Small intestine (tissue), 7 donors: ENCODE measurements around the gene NUP35. TPM values are rescaled to one million over a fixed set of nuclear protein-coding genes. Genes with fewer than 3 reads are reported as not detected.

Experiments
- DNase-seq, 2 donors: peaks; one replicate each; pipeline versions ENCODE4 v3.0.0 to v3.0.0-alpha.2; 2013
- FAIRE-seq: peaks from 2 replicates; lab custom pipeline; 2012; peaks lifted over from hg19 to GRCh38; lab: Jason Lieb, UNC
- H3K27ac ChIP-seq, 3 donors: one replicate each; pipeline ENCODE4 v1.5.1; 2013; ENCODE audit warnings: low read length in 2 of 3, mild to moderate bottlenecking in 2 of 3, control low read depth in 1 of 3, inconsistent platforms in 1 of 3, low read depth in 1 of 3, moderate library complexity in 1 of 3
- H3K27me3 ChIP-seq, 3 donors: one replicate each; pipeline ENCODE4 v1.6.1; 2013; ENCODE audit warnings: low read length in 3 of 3, inconsistent platforms in 1 of 3; ENCODE audit not compliant: control insufficient read depth in 3 of 3, insufficient read depth in 3 of 3
- H3K36me3 ChIP-seq, 3 donors: one replicate each; pipeline ENCODE4 v1.6.1; 2013; ENCODE audit warnings: low read length in 3 of 3, inconsistent platforms in 1 of 3, low read depth in 1 of 3, mild to moderate bottlenecking in 1 of 3, moderate library complexity in 1 of 3; ENCODE audit not compliant: control insufficient read depth in 3 of 3, insufficient read depth in 2 of 3
- H3K4me1 ChIP-seq, 3 donors: one replicate each; pipeline ENCODE4 v1.6.1; 2013; ENCODE audit warnings: low read length in 2 of 3, inconsistent platforms in 1 of 3, low read depth in 1 of 3, mild to moderate bottlenecking in 1 of 3, moderate library complexity in 1 of 3; ENCODE audit not compliant: control insufficient read depth in 3 of 3, insufficient read depth in 2 of 3
- H3K4me3 ChIP-seq, 3 donors: one replicate each; pipeline ENCODE4 v1.5.1; 2013; ENCODE audit warnings: low read length in 3 of 3, control low read depth in 1 of 3, inconsistent platforms in 1 of 3, low read depth in 1 of 3, mild to moderate bottlenecking in 1 of 3, moderate library complexity in 1 of 3
- H3K9me3 ChIP-seq, 2 donors: one replicate each; pipeline ENCODE4 v1.6.1; 2013; ENCODE audit warnings: low read depth in 1 of 2, low read length in 1 of 2; ENCODE audit not compliant: control insufficient read depth in 2 of 2, insufficient read depth in 1 of 2
- whole genome bisulfite sequencing, 3 donors: extraction: QIAGEN DNeasy Blood & Tissue Kit; methylation state at CpG; one replicate each; pipeline ENCODE4 v1.1.7; 2013; 5-methylcytosine and 5-hydroxymethylcytosine counted together
- polyA plus RNA-seq, 4 donors: library from polyadenylated mRNA; stranded (reverse) in 3 of 4; unstranded in 1 of 4; fragments of 200-250 nt in 3 of 4; fragments of 120-200 nt in 1 of 4; gene quantifications; one replicate each; pipeline versions ENCODE4 v1.2.1 to v1.2.3, GENCODE V29; 2013
- donor health status: healthy with polysubstance abuse.
- donor health status: control.
- donor health status: control.
- donor health status: Bipolar disorder and iron deficiency.
- donor health status: healthy.

Gene NUP35
- polyA plus RNA-seq, 4 donors: 7.0 to 24.8 (median 9.9) TPM

- no peak for FAIRE-seq
- Histone ChIP-seq H3K4me1 (no peaks in the 10 kb centered on the region), H3K27me3 (no peaks in the 10 kb centered on the region), H3K27ac (no peak overlapping the region), H3K36me3 (no peaks in the 10 kb centered on the region), H3K9me3 (no peaks in the 10 kb centered on the region), H3K4me3 (no peak overlapping the region)
- 91 to 100% (median 95%) methylated on average over 1 of the region's 1 CpG for WGBS, 3 donors
- no peak for DNase-seq
Measured at GRCh38 chr2:183195998-183196409, 71.8 kb downstream of the NUP35 start.

GRCh38 chr2:183204397-183204796, 80.2 kb downstream of the NUP35 start:
- no peak for DNase-seq
- H3K9me3 ChIP-seq: no peaks in the 10 kb centered on the region
- WGBS, 3 donors: 92 to 100% (median 100%) methylated on average over 1 of the region's 1 CpG
- no peaks in the 10 kb centered on the region for H3K27me3 ChIP-seq
- FAIRE-seq: no peak
- no peak overlapping the region for H3K27ac ChIP-seq
- H3K36me3 ChIP-seq: no peaks in the 10 kb centered on the region
- H3K4me3 ChIP-seq: no peak overlapping the region
- H3K4me1 ChIP-seq: no peaks in the 10 kb centered on the region

- H3K27ac ChIP-seq: no peak overlapping the region
- FAIRE-seq (no peak), DNase-seq (no peak)
- no peak overlapping the region for H3K4me3 ChIP-seq
- H3K36me3 ChIP-seq: no peaks in the 10 kb centered on the region
- H3K27me3 ChIP-seq: no peaks in the 10 kb centered on the region
- no peaks in the 10 kb centered on the region for H3K4me1 ChIP-seq
- 87 to 96% (median 95%) methylated on average over 1 of the region's 1 CpG for WGBS, 3 donors
- H3K9me3 ChIP-seq: no peaks in the 10 kb centered on the region
Measured at GRCh38 chr2:183207110-183207509, 82.9 kb downstream of the NUP35 start.

- FAIRE-seq (no peak), DNase-seq (no peak)
- no peaks in the 10 kb centered on the region for H3K4me1 ChIP-seq
- H3K27me3 ChIP-seq: no peaks in the 10 kb centered on the region
- no peak overlapping the region for H3K4me3 ChIP-seq
- 95 to 100% (median 100%) methylated on average over 1 of the region's 1 CpG for WGBS, 3 donors
- no peaks in the 10 kb centered on the region for H3K36me3 ChIP-seq
- no peak overlapping the region for H3K27ac ChIP-seq
- no peaks in the 10 kb centered on the region for H3K9me3 ChIP-seq
Measured at GRCh38 chr2:183209395-183210028, 85.3 kb downstream of the NUP35 start.

Other genes with a start within 250 kb of the NUP35 start
- gene NCKAP1, start 86.0 kb upstream of the NUP35 start, polyA plus RNA-seq: 100 to 1,000 TPM in 1 of 4 donors, 10 to 100 TPM in 3; 60.3 to 124 (median 71.5) TPM
- gene DUSP19, start 45.7 kb upstream of the NUP35 start, polyA plus RNA-seq: 1 to 10 TPM in 3 of 4 donors, under 1 TPM in 1; 0.81 to 3.0 (median 2.2) TPM